ENCODE results near the gene NCAM2.

GRCh38 chr21:21151231-21151630 lies 153.0 kb downstream of the NCAM2 start:
- TF ChIP-seq CTCF (IDR thresholded peaks at IDR 0.05; ENCODE audit: low read length): no peak
- TF ChIP-seq EZH2 (IDR thresholded peaks at IDR 0.05; ENCODE audit: borderline replicate concordance, low read length): no peak

Data from OCI-LY1 (cell line).